B cell (primary cell): ENCODE measurements around the gene ST3GAL3.

Experiments
- CTCF ChIP-seq: fragments of 200-600 bp; IDR thresholded peaks from one replicate; pipeline ENCODE4 v1.8.0; 2022; ENCODE audit warnings: antibody characterized with exemption, mild to moderate bottlenecking
- EZH2 ChIP-seq: IDR thresholded peaks from 2 replicates; pipeline ENCODE4 v1.6.1; 2012; ENCODE audit warnings: borderline replicate concordance, low read depth, mild to moderate bottlenecking, moderate library complexity, low read length; ENCODE audit not compliant: insufficient read depth, poor library complexity, severe bottlenecking

DNA sequence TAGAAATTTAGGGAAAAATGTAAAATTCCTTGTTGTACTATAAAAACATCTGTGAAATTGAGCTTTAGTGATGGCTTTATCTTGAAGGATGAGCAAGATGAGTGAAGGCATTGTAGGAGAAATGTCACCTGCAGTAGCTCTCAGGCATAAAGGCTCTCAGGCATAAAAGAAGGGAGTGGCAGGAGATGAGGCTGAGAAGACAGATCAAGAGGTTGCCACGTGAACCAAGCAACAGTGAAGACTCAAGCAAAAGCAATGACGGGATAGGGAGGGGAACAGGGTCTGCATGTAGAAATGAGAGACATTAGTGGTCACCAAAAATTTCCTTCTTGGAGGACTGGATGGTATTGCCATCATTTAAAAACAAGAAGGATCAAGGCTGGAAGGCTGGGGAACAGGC is 98.8 kb downstream of the ST3GAL3 start:
- TF ChIP-seq CTCF: no peak
- TF ChIP-seq EZH2: no peak
